GM13976 (cell line): Measurements from ENCODE around the gene VPS37C.

Source experiments
- DNase-seq: peaks from one replicate; pipeline ENCODE4 v3.0.0; 2012; ENCODE audit warnings: low spot score
- CTCF ChIP-seq: IDR thresholded peaks from 2 replicates; pipeline ENCODE4 v1.5.1; 2012; ENCODE audit warnings: borderline replicate concordance, mild to moderate bottlenecking; ENCODE audit not compliant: insufficient read depth; ENCODE audit errors: extremely low read depth, missing control alignments, control extremely low read depth
- in situ Hi-C: fragments of 300-500 bp; cut with MboI; formaldehyde crosslinking; loops from one replicate; pipeline ENCODE4 v1.12.0; 2022; ENCODE audit warnings: low sequenced_read_pairs, mixed read lengths, inconsistent platforms; ENCODE audit not compliant: unreplicated experiment

VPS37C gene

DNA sequence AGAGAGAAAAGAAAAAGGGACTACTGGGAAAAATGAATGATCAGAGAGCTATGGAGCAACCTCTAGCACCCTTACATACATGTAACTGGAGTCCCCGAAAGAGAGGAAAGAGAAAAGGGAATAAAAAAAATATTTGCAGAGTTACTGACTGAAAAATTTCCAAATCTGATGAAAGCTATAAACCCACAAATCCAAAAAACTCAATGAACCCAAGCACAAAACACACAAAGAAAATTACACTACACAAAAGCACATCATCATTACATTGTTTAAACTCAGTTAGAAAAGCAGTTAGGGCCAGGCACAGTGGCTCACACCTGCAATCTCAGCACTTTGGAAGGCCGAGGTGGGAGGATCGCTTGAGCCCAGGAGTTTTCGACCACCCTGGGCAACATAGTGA, 6.7 kb downstream of the VPS37C start:
- TF ChIP-seq CTCF = no peak
- in situ Hi-C loops = no loop called here
- DNase-seq = no peak

DNA sequence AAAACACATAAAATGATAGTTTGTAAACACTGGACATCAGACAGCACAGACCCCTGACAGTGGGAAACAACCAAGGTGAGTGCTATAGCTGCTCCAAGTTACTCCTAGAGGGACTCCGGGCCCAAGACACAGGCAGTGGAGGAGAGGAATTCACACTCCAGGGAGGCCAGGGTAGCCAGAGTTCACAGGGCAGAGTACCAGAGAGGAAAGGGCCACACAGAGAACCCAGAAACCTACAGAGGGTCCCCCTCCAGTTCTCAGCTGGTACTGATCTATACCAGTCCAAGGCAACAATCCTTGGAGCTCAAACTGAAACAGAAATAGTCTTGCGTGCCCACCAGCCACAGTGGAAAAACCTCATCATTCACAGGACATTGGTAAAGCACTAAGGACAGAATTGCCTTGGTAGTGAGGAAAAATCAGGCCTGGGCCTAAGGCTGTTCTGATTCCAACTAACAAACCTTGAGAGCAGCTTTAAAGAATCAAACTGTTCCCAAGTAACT, 7.6 kb downstream of the VPS37C start:
- no peak for TF ChIP-seq CTCF
- in situ Hi-C loops = no loop called here
- no peak for DNase-seq

GRCh38 chr11:61152816-61153592, 8.2 kb downstream of the VPS37C start:
- no peak for TF ChIP-seq CTCF
- in situ Hi-C loops = no loop called here
- no peak for DNase-seq

DNA sequence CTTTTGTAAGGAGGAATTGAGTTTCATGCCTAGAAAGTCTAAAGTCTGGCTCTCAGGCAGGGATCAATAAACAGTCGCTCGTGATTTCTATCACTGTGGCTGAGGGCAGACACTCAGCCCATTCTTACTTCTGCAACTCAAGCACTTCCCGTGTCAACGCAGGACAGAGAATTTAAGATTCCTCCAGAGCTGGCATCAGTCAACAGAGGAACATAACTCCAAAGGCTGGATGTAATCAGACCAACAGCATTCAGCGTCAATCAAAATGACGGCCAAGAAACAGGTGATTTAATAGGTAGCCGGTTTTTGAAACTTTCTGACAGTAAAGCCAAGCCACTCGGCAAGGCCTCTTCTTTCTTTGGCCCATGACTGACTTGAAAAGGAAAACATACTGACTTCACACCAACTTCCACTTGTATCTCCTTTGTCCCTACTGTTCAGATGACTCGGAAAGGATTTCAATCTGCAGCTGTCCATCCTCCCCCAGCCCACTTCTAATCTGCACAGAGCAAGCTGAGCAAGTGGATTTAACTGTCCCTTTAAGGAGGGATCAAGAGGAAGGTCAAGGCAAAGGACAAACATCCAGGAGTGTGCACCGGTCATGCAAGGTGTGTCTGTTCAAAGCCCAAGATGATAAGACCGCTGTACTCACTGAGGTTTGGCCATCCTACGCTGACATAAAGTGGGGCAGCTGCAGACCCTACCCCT, 9.5 kb downstream of the VPS37C start:
- no peak for TF ChIP-seq CTCF
- in situ Hi-C loops = no loop called here
- DNase-seq = no peak

GRCh38 chr11:61150706-61151544, 10.3 kb downstream of the VPS37C start:
- in situ Hi-C loops = no loop called here
- no peak for TF ChIP-seq CTCF

More at GRCh38 chr11:61150706-61151544, 10.3 kb downstream of the VPS37C start:
- no peak for DNase-seq
